ENCODE measurements around the gene TMTC2. TPM values are rescaled to one million over a fixed set of nuclear protein-coding genes. Genes with fewer than 3 reads are reported as not detected.

TMTC2 gene
- total RNA-seq, 1 donor from 2014 or later = 3.4 TPM

- intact Hi-C loops (cut with micrococcal nuclease) = no loop called here
- Histone ChIP-seq H3K27me3 (ENCODE audit: low read depth) (no peaks in the 10 kb centered on the region), H3K27ac (replicated peaks) (no peak overlapping the region), H3K36me3 (no peaks in the 10 kb centered on the region), H3K4me3 (no peak overlapping the region), H3K4me1 (no peaks in the 10 kb centered on the region), H3K9me3 (replicated peaks) (no peaks in the 10 kb centered on the region)
- TF ChIP-seq CTCF (IDR thresholded peaks at IDR 0.05; ENCODE audit: borderline replicate concordance) = no peak
- no peak for DNase-seq
Observed at GRCh38 chr12:82954572-82954971, 267.9 kb downstream of the TMTC2 start.

DNA sequence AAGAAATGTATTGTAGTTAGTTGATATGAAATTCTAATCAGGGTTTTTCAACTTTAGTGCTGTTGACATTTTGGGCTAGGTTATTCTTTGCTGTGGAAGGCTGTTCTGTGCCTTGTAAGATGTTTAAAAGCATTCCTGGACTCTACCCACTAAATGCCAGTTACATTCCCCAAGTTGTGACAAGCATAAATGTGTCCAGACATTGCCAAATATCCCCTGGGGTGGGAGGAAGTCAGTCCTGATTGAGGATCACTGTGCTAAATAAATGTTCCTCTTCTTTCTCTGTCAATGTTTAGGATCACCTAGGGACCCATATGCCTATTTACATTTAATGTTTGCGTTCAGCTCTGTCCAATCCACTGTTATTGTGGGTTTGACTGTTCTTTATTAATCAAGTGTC, 268.3 kb downstream of the TMTC2 start:
- Histone ChIP-seq H3K36me3 (no peaks in the 10 kb centered on the region), H3K9me3 (replicated peaks) (no peaks in the 10 kb centered on the region), H3K4me1 (no peaks in the 10 kb centered on the region), H3K27ac (replicated peaks) (no peak overlapping the region), H3K27me3 (ENCODE audit: low read depth) (no peaks in the 10 kb centered on the region), H3K4me3 (no peak overlapping the region)
- no peak for TF ChIP-seq CTCF (IDR thresholded peaks at IDR 0.05; ENCODE audit: borderline replicate concordance)
- intact Hi-C loops (cut with micrococcal nuclease) = no loop called here
- no peak for DNase-seq

DNA sequence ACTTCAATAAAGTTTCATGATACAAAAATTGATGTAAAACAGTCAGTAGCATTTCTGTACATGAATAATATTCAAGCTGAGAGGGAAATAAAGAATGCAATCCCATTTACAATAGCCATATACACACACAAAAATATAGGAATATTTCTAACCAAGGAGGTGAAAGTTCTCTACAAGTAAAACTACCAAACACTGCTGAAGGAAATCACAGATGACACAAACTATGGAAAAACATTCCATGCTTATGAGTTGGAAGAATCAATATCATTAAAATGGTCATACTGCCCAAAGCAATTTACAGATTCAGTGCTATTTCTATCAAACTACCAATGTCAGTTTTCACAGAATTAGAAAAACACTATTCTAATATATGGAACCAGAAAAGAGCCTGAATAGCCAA, 272.3 kb downstream of the TMTC2 start:
- DNase-seq = no peak
- H3K4me3 ChIP-seq = no peak overlapping the region
- no peaks in the 10 kb centered on the region for H3K36me3 ChIP-seq
- TF ChIP-seq CTCF (IDR thresholded peaks at IDR 0.05; ENCODE audit: borderline replicate concordance) = no peak
- no peak overlapping the region for H3K27ac ChIP-seq (replicated peaks)
- H3K9me3 ChIP-seq (replicated peaks) = no peaks in the 10 kb centered on the region
- intact Hi-C loops (cut with micrococcal nuclease) = no loop called here
- no peaks in the 10 kb centered on the region for H3K4me1 ChIP-seq
- no peaks in the 10 kb centered on the region for H3K27me3 ChIP-seq (ENCODE audit: low read depth)

- intact Hi-C loops (cut with micrococcal nuclease) = no loop called here
- H3K27ac ChIP-seq (replicated peaks) = no peak overlapping the region
Observed at GRCh38 chr12:82959821-82960220, 273.1 kb downstream of the TMTC2 start.

DNA sequence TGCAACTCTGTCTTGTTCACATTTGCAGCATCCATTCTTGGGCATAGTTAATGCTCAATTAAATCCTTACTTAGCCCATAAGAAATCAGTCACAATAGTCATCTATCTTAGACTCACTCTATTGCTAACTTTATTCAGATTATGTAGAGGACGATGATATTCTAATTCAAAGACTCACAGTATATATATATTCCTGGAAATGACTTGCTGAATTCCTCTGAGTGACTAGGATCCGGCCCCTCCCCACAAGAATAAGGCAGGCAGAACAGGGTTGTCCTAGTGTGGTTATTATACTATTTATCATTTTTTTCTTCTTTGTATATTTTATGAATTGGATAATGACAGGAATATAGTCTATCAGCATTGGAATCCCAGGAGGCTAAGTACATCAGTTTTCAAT, 275.1 kb downstream of the TMTC2 start:
- H3K36me3 ChIP-seq = no peaks in the 10 kb centered on the region

More at GRCh38 chr12:82959821-82960220, 273.1 kb downstream of the TMTC2 start:
- Histone ChIP-seq H3K36me3 (no peaks in the 10 kb centered on the region), H3K27me3 (ENCODE audit: low read depth) (no peaks in the 10 kb centered on the region), H3K9me3 (replicated peaks) (no peaks in the 10 kb centered on the region), H3K4me3 (no peak overlapping the region), H3K4me1 (no peaks in the 10 kb centered on the region)
- DNase-seq = no peak
- no peak for TF ChIP-seq CTCF (IDR thresholded peaks at IDR 0.05; ENCODE audit: borderline replicate concordance)

More for the DNA sequence above, 275.1 kb downstream of the TMTC2 start:
- intact Hi-C loops (cut with micrococcal nuclease) = no loop called here
- Histone ChIP-seq H3K27me3 (ENCODE audit: low read depth) (no peaks in the 10 kb centered on the region), H3K9me3 (replicated peaks) (no peaks in the 10 kb centered on the region), H3K4me3 (no peak overlapping the region), H3K4me1 (no peaks in the 10 kb centered on the region), H3K27ac (replicated peaks) (no peak overlapping the region)
- TF ChIP-seq CTCF (IDR thresholded peaks at IDR 0.05; ENCODE audit: borderline replicate concordance) = no peak
- no peak for DNase-seq

Measured in left ventricle myocardium inferior (tissue), 1 donor.